Embryonic facial prominence (tissue), 1 donor: Measurements from ENCODE around the gene OSBP.

Experiments
- DNase-seq: peaks from one replicate; pipeline ENCODE4 v3.0.0-alpha.2; 2016; ENCODE audit errors: extremely low spot score

The OSBP gene

GRCh38 chr11:59602432-59602831 is 13.1 kb downstream of the OSBP start:
- no peak for DNase-seq

GRCh38 chr11:59601788-59602187 is 13.8 kb downstream of the OSBP start:
- DNase-seq: no peak

- DNase-seq: no peak
Observed at GRCh38 chr11:59600636-59601035, 14.9 kb downstream of the OSBP start.

GRCh38 chr11:59600234-59600633 is 15.3 kb downstream of the OSBP start:
- no peak for DNase-seq

- no peak for DNase-seq
Observed at GRCh38 chr11:59598961-59599360, 16.6 kb downstream of the OSBP start.

GRCh38 chr11:59584294-59584693 is 31.3 kb downstream of the OSBP start:
- no peak for DNase-seq

- DNase-seq: no peak
Observed at GRCh38 chr11:59582006-59582405, 33.6 kb downstream of the OSBP start.

- no peak for DNase-seq
Observed at GRCh38 chr11:59578369-59578768, 37.2 kb downstream of the OSBP start.

GRCh38 chr11:59575505-59575904 is 40.1 kb downstream of the OSBP start:
- no peak for DNase-seq

GRCh38 chr11:59574932-59575502 is 40.6 kb downstream of the OSBP start:
- DNase-seq: no peak

GRCh38 chr11:59574467-59574866 is 41.1 kb downstream of the OSBP start:
- no peak for DNase-seq

- no peak for DNase-seq
Observed at GRCh38 chr11:59573216-59573615, 42.4 kb downstream of the OSBP start.

- no peak for DNase-seq
Observed at GRCh38 chr11:59572091-59572490, 43.5 kb downstream of the OSBP start.

- no peak for DNase-seq
Observed at GRCh38 chr11:59562292-59562691, 53.3 kb downstream of the OSBP start.

GRCh38 chr11:59560702-59561473 is 54.7 kb downstream of the OSBP start:
- peak; percentile 69 for DNase-seq

- peak; percentile 27 for DNase-seq
Observed at GRCh38 chr11:59560290-59560701, 55.3 kb downstream of the OSBP start.

GRCh38 chr11:59559886-59560285 is 55.7 kb downstream of the OSBP start:
- no peak for DNase-seq

GRCh38 chr11:59558270-59558643 is 57.3 kb downstream of the OSBP start:
- DNase-seq: no peak

- no peak for DNase-seq
Observed at GRCh38 chr11:59556917-59557348, 58.6 kb downstream of the OSBP start.

- peak; percentile 44 for DNase-seq
Observed at GRCh38 chr11:59556115-59556916, 59.3 kb downstream of the OSBP start.

GRCh38 chr11:59555601-59556114 is 59.9 kb downstream of the OSBP start:
- DNase-seq: no peak

- no peak for DNase-seq
Observed at GRCh38 chr11:59553323-59553722, 62.3 kb downstream of the OSBP start.

GRCh38 chr11:59552844-59553243 is 62.7 kb downstream of the OSBP start:
- no peak for DNase-seq
